HG03025 (cell line): ENCODE results near the gene OR13A1.
"Not testable (repeated sequence)": the region's sequence is repeated elsewhere in the genome, so short reads cannot be mapped to it uniquely, and the experiment has no call there.

Experiments used
- ATAC-seq: cut with Tn5 transposase; IDR thresholded peaks from one replicate; pipeline ENCODE4 v1.9.1; 2021; ENCODE audit warnings: mild to moderate bottlenecking, moderate library complexity; ENCODE audit not compliant: unreplicated experiment, low FRiP score

OR13A1 gene

GRCh38 chr10:45286980-45287379 lies 28.4 kb downstream of the OR13A1 start:
- ATAC-seq: no peak

DNA sequence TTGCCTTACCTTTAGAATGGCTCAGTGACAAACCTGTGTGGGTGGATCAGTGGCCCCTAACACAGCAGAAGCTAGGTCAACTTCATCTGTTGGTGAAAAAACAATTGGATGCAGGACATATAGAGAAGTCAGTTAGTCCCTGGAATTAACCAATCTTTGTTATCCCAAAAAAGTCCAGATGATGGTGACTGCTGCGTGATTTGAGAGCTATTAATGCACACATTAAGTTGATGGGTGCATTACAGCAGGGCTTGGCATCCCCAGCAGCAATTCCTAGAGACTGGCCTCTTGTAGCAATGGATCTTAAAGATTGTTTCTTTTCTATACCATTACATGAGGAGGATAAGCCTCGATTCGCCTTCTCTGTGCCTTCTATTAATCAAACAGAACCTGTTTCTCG lies 33.3 kb downstream of the OR13A1 start:
- no peak for ATAC-seq

DNA sequence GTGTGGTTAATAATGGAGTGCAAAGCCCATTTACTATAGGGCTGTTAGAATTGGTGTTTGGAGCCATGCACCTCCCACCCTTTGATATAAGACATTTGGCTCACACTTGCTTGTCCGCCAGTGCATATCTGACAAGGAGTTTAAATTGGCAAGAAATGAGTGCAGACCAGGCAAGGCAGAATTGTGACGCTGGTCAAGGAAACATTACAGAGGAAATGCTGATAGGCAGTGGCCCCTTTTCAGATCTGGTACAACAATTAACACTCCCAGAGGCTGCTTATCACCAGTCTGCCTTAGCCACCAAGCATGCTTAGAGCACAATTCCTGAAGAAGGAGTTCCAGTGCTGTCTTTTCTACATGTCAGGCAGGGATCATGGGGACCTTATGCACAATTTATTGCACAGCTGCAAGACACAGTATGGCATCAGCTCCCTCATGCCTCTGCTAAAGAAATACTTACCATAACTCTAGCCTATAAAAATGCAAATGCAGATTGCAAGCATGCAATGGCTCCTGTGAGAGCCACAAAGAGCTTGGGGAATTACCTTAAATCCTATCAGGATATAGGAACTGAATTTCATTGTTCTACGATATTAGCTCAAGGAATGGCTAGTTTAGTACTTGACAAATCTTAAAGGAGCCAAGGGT lies 35.2 kb downstream of the OR13A1 start:
- no peak for ATAC-seq

- ATAC-seq: no peak
Measured at GRCh38 chr10:45279682-45280081, 35.7 kb downstream of the OR13A1 start.

DNA sequence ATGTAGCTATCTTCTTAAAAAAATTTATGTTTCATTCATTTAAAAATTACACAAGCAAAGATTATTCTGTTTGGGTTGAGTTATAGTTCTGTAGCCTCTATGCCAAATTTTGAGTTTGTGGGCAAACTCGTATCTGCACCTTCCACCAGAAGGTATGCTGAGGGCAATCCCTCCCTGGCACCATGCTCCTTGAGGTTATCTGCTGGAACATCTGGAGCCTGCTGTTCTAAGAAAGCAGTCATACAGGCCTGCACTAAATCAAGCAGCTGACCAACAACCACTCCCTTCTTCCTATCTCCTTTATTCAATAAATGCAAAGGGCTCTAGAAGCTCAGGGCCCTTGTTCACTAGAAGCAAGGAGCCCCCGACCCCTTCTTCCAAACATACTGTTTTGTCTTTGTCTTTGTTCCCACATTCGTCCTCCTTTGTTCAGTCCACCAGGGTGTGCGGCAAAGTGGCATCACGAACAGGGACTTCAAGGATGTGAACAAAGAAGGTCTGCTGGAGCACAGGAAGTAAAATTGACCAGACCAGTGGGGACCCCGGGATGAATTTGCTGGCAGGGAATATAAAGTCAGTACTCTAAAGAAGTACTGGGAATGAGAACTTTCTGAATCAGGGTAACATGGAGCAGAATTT lies 36.4 kb downstream of the OR13A1 start:
- no peak for ATAC-seq

- ATAC-seq: not testable (repeated sequence)
Measured at GRCh38 chr10:45276146-45276545, 39.3 kb downstream of the OR13A1 start.

- ATAC-seq: no peak
Measured at GRCh38 chr10:45274364-45274763, 41.0 kb downstream of the OR13A1 start.

DNA sequence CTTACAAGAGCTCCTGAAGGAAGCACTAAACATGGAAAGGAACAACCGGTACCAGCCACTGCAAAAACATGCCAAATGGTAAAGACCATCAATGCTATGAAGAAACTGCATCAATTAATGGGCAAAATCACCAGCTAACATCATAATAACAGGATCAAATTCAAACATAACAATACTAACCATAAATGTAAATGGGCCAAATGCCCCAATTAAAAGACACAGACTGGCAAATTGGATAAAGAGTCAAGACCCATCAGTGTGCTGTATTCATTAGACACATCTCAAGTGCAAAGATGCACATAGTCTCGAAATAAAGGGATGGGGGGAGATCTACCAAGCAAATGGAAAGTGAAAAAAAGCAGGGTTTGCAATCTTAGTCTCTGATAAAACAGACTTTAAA lies 47.6 kb downstream of the OR13A1 start:
- not testable (repeated sequence) for ATAC-seq

- ATAC-seq: no peak
Measured at GRCh38 chr10:45265996-45266395, 49.4 kb downstream of the OR13A1 start.

DNA sequence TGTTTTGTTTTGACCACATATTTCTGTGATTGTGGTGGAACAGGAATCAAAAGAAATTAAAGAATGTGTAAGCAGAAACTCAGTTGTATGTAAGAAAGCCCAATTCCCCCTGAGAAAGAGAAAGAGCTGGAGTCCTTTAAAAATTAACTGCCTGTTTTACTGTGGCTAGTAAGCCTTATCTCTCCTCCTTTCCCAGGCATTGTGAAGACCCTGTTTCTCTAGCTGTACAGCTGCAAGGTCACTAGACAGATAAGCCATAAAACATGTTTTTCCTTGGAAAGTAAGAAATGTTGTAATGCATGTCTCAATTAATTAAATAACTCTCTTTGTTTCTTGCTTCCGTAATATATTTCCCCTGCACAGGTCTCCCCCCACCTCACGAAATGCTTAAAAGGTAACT lies 53.5 kb downstream of the OR13A1 start:
- no peak for ATAC-seq

DNA sequence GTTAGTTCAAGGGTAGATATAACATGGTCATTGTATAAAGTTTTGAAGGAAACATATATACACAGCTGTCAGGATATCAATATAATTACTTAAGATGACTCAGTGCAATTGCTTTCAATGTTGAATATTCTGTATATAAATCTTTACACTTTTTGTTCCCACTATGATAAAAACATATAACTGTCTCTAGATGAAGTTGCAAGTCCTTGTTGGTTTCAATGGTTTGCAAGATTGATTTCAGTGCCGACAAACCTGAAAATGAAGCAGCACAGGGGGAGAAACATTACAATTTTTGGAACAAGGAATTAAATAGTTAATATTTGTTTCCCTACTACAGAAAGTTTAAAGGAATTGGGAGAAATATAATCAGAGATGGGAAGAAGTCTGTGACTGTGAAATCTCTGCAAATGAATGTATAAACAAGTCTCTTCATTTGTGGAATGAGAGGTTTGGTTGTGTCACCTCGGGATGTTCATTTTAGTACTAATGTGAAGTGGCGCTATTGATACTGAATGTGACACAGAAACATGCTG lies 54.1 kb downstream of the OR13A1 start:
- ATAC-seq: no peak

GRCh38 chr10:45260635-45261034 lies 54.8 kb downstream of the OR13A1 start:
- ATAC-seq: not testable (repeated sequence)

DNA sequence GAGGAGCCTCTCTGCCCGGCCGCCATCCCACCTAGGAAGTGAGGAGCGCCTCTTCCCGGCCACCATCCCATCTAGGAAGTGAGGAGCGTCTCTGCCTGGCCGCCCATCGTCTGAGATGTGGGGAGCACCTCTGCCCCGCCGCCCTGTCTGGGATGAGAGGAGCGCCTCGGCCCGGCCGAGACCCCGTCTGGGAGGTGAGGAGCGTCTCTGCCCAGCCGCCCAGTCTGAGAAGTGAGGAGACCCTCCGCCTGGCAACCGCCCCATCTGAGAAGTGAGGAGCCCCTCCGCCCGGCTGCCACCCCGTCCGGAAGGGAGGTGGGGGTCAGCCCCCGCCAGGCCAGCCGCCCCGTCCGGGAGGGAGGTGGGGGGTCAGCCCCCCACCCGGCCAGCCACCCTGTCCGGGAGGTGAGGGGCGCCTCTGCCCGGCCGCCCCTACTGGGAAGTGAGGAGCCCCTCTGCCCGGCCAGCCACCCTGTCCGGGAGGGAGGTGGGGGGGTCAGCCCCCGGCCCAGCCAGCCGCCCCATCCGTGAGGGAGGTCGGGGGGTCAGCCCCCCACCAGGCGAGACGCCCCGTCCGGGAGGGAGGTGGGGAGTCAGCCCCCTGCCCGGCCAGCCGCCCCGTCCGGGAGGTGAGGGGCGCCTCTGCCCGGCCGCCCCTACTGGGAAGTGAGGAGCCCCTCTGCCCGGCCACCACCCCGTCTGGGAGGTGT lies 55.5 kb downstream of the OR13A1 start:
- not testable (repeated sequence) for ATAC-seq

- ATAC-seq: no peak
Measured at GRCh38 chr10:45257600-45257999, 57.8 kb downstream of the OR13A1 start.

- ATAC-seq: no peak
Measured at GRCh38 chr10:45256246-45256645, 59.2 kb downstream of the OR13A1 start.

DNA sequence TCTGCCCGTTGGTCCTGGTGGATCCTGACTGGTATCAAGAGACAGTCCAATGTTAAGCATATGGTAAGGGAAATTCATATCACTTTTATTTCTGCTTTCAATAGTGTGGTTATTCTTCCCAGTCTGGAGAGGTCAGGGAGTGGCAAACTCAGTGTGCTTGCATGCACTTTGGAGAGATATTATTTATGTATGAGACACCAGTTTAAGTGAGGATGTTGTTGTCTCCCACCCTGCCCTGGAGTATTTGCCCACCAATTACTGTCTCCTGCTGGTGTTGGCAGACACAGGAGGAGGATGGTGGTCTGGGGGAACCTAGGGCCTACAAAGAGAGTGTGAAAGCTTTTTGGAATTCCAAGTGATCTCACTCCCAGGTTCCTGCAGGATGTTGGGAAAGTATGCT lies 59.7 kb downstream of the OR13A1 start:
- no peak for ATAC-seq

DNA sequence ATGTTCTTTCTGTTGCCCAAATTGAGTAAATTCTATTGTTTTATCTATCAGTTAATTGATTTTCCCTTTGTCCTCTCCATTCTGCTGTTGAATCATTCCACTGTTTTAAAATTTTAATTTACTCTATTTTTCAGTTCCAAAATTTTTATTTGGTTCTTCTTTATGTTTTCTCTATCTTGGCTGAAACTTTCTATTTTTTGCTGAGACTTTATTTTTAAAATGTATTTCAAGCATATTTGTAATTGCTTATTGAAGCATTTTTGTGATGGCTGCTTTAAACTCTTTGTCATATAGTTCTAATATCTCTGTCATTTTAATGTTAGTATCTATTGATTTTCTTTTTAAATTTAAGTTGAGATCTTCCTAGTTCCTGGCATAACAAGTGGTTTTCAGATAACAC lies 60.5 kb downstream of the OR13A1 start:
- ATAC-seq: no peak

- ATAC-seq: peak; percentile 83
Measured at GRCh38 chr10:45253183-45253914, 62.1 kb downstream of the OR13A1 start.
